GM23338 (cell line): ENCODE data around the gene KAT14.

Experiments
- CREB1 ChIP-seq: fragments of 250-450 bp; sonication (Bioruptor Pico); IDR thresholded peaks from 2 replicates; pipeline ENCODE4 v1.5.0; 2020; ENCODE audit warnings: low read depth, mild to moderate bottlenecking, moderate library complexity
- CTCF ChIP-seq, 2 experiments: fragments of 200-600 bp in 1 of 2; sonication (generic) in 1 of 2; conservative IDR thresholded peaks; 2 replicates each; pipeline versions ENCODE4 v1.5.1 to v1.6.1; 2016 to 2017; ENCODE audit warnings: antibody characterized with exemption in 2 of 2, low read depth in 2 of 2, mild to moderate bottlenecking in 2 of 2, moderate library complexity in 1 of 2
- EZH2 ChIP-seq: fragments of 200-600 bp; sonication (generic); IDR thresholded peaks from one replicate; pipeline ENCODE4 v1.8.0; 2017; ENCODE audit warnings: antibody characterized with exemption, mild to moderate bottlenecking, low read depth; ENCODE audit not compliant: unreplicated experiment
- EZH2phosphoT487 ChIP-seq: fragments of 200-600 bp; sonication (generic); IDR thresholded peaks from one replicate; pipeline ENCODE4 v1.8.1; 2018; ENCODE audit warnings: antibody characterized with exemption; ENCODE audit not compliant: unreplicated experiment
- REST ChIP-seq: IDR thresholded peaks from one replicate; pipeline ENCODE4 v1.6.1; 2018; ENCODE audit warnings: antibody characterized with exemption; ENCODE audit not compliant: unreplicated experiment
- STAT1 ChIP-seq: IDR thresholded peaks from one replicate; pipeline ENCODE4 v1.6.1; 2016; ENCODE audit warnings: antibody characterized with exemption; ENCODE audit not compliant: unreplicated experiment

- TF ChIP-seq CTCF (conservative IDR thresholded peaks at IDR 0.05; ENCODE audit: low read depth in 2 of 2) (no peak), EZH2 (no peak), CREB1 (CRISPR knock-in tag) (no peak), REST (no peak), STAT1 (no peak), EZH2phosphoT487 (no peak)
Observed at GRCh38 chr20:18218280-18218679, 80.6 kb downstream of the KAT14 start.
